Nephron (organoid): ENCODE results near the gene SESN1.
A peak's percentile ranks its signal among the peaks of the same experiment; 100 is the strongest.

Experiments used
- H3K27ac Mint-ChIP-seq, 3 experiments: 2 replicates each; pipeline ENCODE4 v1.8.0; 2020; ENCODE audit warnings: mixed read lengths in 3 of 3, mild to moderate bottlenecking in 2 of 3, moderate library complexity in 1 of 3
- H3K27me3 Mint-ChIP-seq: 2 replicates; pipeline ENCODE4 v1.8.0; 2021; ENCODE audit warnings: low read depth, mild to moderate bottlenecking, moderate library complexity, mixed read lengths
- H3K36me3 Mint-ChIP-seq: 2 replicates; pipeline ENCODE4 v1.8.0; 2020; ENCODE audit warnings: low read depth, mixed read lengths
- H3K4me1 Mint-ChIP-seq: 2 replicates; pipeline ENCODE4 v1.8.0; 2020; ENCODE audit warnings: mixed read lengths
- H3K4me3 Mint-ChIP-seq, 3 experiments: 2 replicates each; pipeline ENCODE4 v1.8.0; 2020; ENCODE audit warnings: mild to moderate bottlenecking in 3 of 3, mixed read lengths in 3 of 3, moderate library complexity in 2 of 3
- H3K9me3 Mint-ChIP-seq: 2 replicates; pipeline ENCODE4 v1.8.0; 2020; ENCODE audit warnings: mixed read lengths
- TF ChIP-seq, protein P1 (sequence below), 3 experiments: fragments of 200-600 bp; sonication (generic); IDR thresholded peaks; one replicate each; pipeline ENCODE4 v1.5.0; 2021; ENCODE audit warnings: antibody characterized with exemption in 3 of 3; ENCODE audit not compliant: unreplicated experiment in 3 of 3

SESN1 gene

DNA sequence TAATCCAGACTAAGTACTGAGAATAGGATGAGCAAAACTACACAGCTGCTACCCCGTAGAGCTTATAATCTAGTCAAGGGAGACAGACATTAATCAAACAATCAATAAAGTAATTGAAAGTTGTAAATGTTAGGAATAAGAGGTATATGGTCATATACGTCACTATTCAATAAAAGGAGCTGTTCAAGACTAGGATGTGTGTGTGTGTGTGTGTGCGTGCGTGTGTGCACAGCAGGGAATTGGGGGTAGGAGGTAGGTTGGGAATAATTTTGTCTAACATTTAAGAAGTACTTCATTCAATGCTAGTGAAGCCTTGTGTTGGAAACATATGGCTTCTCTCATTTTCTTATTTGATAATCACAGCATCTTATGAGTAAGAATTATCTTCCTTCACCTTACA lies 41.8 kb downstream of the SESN1 start:
- Mint-ChIP-seq H3K27ac (peak overlapping the region; percentile 41 to 84 (median 42)), H3K4me1 (peaks cover 27% of the 10 kb centered on the region), H3K27me3 (no peaks in the 10 kb centered on the region), H3K36me3 (peaks cover 18% of the 10 kb centered on the region), H3K4me3 (no peak overlapping the region), H3K9me3 (peaks cover 7% of the 10 kb centered on the region)
- TF ChIP-seq, protein P1, sequence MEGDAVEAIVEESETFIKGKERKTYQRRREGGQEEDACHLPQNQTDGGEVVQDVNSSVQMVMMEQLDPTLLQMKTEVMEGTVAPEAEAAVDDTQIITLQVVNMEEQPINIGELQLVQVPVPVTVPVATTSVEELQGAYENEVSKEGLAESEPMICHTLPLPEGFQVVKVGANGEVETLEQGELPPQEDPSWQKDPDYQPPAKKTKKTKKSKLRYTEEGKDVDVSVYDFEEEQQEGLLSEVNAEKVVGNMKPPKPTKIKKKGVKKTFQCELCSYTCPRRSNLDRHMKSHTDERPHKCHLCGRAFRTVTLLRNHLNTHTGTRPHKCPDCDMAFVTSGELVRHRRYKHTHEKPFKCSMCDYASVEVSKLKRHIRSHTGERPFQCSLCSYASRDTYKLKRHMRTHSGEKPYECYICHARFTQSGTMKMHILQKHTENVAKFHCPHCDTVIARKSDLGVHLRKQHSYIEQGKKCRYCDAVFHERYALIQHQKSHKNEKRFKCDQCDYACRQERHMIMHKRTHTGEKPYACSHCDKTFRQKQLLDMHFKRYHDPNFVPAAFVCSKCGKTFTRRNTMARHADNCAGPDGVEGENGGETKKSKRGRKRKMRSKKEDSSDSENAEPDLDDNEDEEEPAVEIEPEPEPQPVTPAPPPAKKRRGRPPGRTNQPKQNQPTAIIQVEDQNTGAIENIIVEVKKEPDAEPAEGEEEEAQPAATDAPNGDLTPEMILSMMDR (IDR thresholded peaks at IDR 0.05; ENCODE audit: unreplicated experiment in 3 of 3) = no peak

DNA sequence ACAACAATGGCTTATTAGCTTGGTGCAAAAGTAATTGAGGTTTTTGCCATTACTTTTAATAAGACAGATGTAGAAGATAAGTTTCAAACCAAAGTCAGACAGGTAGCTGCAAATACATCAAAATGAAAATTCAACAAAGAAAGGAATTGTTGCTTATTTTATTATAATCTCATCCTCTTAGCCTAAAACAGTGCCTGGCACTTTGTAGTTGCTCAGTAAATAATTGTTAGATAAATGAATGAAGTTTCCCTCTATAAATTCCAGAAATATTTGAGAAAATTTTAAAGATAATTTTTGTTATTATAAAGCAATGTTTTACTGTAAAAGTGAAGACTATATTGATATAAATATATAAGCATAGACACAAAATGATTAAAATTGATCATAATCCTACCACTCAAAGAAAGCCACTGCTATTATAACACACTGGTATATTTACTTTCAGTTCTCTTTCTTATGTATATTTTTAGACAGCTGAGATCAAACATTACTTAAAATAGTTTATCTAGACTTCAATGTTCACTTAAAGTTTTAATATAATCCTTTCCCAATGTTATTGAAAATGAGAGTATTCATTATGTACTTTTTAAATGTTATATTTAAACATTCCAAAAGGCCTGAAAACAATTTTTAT lies 42.5 kb downstream of the SESN1 start:
- peaks cover 7% of the 10 kb centered on the region for H3K9me3 Mint-ChIP-seq
- no peaks in the 10 kb centered on the region for H3K27me3 Mint-ChIP-seq
- peaks cover 27% of the 10 kb centered on the region for H3K4me1 Mint-ChIP-seq
- TF ChIP-seq, protein P1 (IDR thresholded peaks at IDR 0.05; ENCODE audit: unreplicated experiment in 3 of 3) = no peak
- H3K36me3 Mint-ChIP-seq = peaks cover 18% of the 10 kb centered on the region
- H3K4me3 Mint-ChIP-seq = no peak overlapping the region
- peak overlapping the region in 2 of 3 experiments; percentile 43 to 84 for H3K27ac Mint-ChIP-seq

DNA sequence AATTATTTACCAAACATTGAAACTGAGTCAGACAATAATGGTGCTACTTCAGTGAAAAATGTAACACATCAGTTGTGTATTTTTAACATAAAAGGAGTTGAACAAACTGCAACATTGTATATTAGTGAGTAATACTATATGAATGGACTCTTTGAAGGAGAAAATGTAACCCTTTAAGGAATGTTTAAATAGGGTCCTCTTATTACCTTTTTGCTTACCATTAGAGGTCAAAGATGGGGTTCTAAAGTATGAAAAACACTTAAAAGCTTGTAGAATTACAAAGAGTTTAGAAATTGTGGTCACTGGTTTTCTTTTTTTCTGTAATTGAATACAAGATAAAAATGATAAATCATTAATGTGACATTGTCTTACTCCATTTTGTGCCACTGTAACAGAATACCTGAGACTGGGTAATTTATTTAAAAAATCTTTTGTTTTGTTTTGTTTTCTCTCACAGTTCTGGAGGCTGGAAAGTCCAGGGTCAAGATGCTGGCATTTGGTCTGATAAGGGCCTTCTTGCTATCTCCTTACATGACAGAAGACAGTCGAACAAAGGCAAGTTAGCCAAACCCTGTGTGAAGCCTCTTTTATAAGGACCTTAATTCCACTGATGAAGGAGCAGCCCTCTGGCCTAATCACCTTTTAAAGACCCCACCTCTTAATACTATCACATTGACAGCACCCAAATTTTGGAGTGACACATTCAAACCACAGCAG lies 43.2 kb downstream of the SESN1 start:
- peaks cover 7% of the 10 kb centered on the region for H3K9me3 Mint-ChIP-seq
- peak overlapping the region in 1 of 3 experiments; percentile 43 for H3K27ac Mint-ChIP-seq
- TF ChIP-seq, protein P1 (IDR thresholded peaks at IDR 0.05; ENCODE audit: unreplicated experiment in 3 of 3) = no peak
- H3K4me1 Mint-ChIP-seq = peaks cover 27% of the 10 kb centered on the region
- no peaks in the 10 kb centered on the region for H3K27me3 Mint-ChIP-seq
- H3K36me3 Mint-ChIP-seq = peaks cover 18% of the 10 kb centered on the region
- no peak overlapping the region for H3K4me3 Mint-ChIP-seq

DNA sequence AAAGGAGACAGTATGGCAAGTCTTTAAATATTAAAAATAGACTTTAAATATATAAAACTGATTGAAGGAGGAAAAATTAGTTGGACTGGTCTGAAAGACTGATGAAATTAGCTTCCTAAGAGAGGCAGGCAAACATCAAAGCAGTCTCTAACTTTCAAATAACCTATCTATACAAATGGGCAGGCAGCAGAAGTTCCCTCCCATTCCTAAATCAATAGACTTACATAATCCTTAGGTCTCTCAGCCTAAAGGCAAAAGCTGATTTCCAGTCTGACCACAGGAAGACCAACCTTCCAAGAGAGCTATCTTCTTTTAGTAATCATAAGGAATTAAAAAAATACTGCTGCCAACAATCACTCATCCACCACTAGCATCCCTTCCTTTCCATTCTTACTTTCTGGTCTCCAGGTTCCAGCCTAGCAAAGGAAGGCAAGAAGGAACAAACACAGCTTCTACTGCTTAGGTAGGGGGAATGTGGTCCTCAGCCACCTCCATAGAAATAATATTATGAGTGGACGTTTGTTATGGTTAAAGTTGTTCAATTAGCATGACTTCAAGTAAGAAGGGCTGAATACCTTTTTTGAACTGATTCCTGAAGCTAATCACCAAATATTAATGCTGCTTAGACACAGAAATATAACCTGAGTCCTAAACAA lies 44.1 kb downstream of the SESN1 start:
- H3K27ac Mint-ChIP-seq = no peak overlapping the region
- TF ChIP-seq, protein P1 (IDR thresholded peaks at IDR 0.05; ENCODE audit: unreplicated experiment in 3 of 3) = no peak

DNA sequence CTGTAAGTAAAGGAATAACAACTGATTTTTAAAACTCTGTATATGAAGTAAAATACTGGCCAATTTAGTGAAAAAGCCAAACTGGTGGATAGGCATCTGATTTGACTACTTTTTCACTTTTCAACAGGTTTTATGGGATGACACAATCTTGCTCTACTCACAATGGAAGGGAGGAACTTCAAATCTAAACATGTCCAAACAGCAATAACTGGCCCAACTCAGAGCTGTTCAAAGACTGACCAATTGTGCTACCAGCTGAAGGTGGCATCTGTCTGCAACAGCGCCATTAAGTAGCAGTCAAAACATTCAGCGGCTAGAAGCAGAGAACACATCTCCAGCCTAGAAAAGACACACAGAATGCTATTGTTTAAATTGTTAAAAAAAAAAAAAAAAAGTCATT lies 44.6 kb downstream of the SESN1 start:
- TF ChIP-seq, protein P1 (IDR thresholded peaks at IDR 0.05; ENCODE audit: unreplicated experiment in 3 of 3) = no peak
- Mint-ChIP-seq H3K27me3 (no peaks in the 10 kb centered on the region), H3K4me3 (no peak overlapping the region), H3K9me3 (peaks cover 15% of the 10 kb centered on the region), H3K27ac (no peak overlapping the region), H3K4me1 (peaks cover 25% of the 10 kb centered on the region), H3K36me3 (peaks cover 26% of the 10 kb centered on the region)

More for the DNA sequence above, 44.1 kb downstream of the SESN1 start:
- no peak overlapping the region for H3K4me3 Mint-ChIP-seq
- peaks cover 21% of the 10 kb centered on the region for H3K36me3 Mint-ChIP-seq
- peaks cover 9% of the 10 kb centered on the region for H3K9me3 Mint-ChIP-seq
- peaks cover 27% of the 10 kb centered on the region for H3K4me1 Mint-ChIP-seq
- H3K27me3 Mint-ChIP-seq = no peaks in the 10 kb centered on the region
